Activated CD8-positive, alpha-beta T cell treated with anti-CD3 and anti-CD28 coated beads for 36 hours (primary cell): ENCODE results near the gene MGAT4C. TPM values are rescaled to one million over a fixed set of nuclear protein-coding genes. Genes with fewer than 3 reads are reported as not detected.

Experiments
- ATAC-seq: fragments of 200-7000 bp; cut with Tn5 transposase; one replicate; pipeline ENCODE4 v1.10.0; 2021; ENCODE audit warnings: mild to moderate bottlenecking, moderate library complexity
- CTCF ChIA-PET: fragments of 350-600 bp; sonication (Branson Sonifier 250); formaldehyde crosslinking; loops from one replicate; lab custom pipeline; 2021; ENCODE audit warnings: antibody characterized with exemption; lab: Charles Lee
- POLR2A ChIA-PET: fragments of 350-600 bp; sonication (Branson Sonifier 250); formaldehyde crosslinking; loops from one replicate; lab custom pipeline; 2021; ENCODE audit warnings: antibody characterized with exemption; lab: Charles Lee
- DNase-seq: peaks from one replicate; pipeline ENCODE4 v3.0.0-alpha.2; 2020
- H3K27ac Mint-ChIP-seq: one replicate; pipeline ENCODE4 v1.8.0; 2021; ENCODE audit warnings: mild to moderate bottlenecking, mixed read lengths
- H3K27me3 Mint-ChIP-seq: one replicate; pipeline ENCODE4 v1.8.0; 2021; ENCODE audit warnings: mixed read lengths
- H3K36me3 Mint-ChIP-seq: one replicate; pipeline ENCODE4 v1.8.0; 2021; ENCODE audit warnings: low read depth, mixed read lengths
- H3K4me1 Mint-ChIP-seq: one replicate; pipeline ENCODE4 v1.8.0; 2021; ENCODE audit warnings: low read depth, mixed read lengths
- H3K4me3 Mint-ChIP-seq: one replicate; pipeline ENCODE4 v1.8.0; 2021; ENCODE audit warnings: mild to moderate bottlenecking, moderate library complexity, mixed read lengths
- H3K9me3 Mint-ChIP-seq: one replicate; pipeline ENCODE4 v1.8.0; 2021; ENCODE audit warnings: mixed read lengths
- intact Hi-C: fragments of 100-400 bp; cut with micrococcal nuclease; formaldehyde crosslinking; loops from one replicate; pipeline ENCODE4 v1.10.0; 2022
- total RNA-seq, 2 experiments: library from RNA; stranded (reverse); gene quantifications; one replicate each; pipeline ENCODE4 v1.2.3, GENCODE V29; 2021
- TF ChIP-seq, protein P1 (sequence below): fragments of 200-600 bp; IDR thresholded peaks from one replicate; pipeline ENCODE4 v1.8.0; 2022; ENCODE audit warnings: antibody characterized with exemption, mild to moderate bottlenecking

The MGAT4C gene
- total RNA-seq, 2 experiments from 2014 or later, result not detected

DNA sequence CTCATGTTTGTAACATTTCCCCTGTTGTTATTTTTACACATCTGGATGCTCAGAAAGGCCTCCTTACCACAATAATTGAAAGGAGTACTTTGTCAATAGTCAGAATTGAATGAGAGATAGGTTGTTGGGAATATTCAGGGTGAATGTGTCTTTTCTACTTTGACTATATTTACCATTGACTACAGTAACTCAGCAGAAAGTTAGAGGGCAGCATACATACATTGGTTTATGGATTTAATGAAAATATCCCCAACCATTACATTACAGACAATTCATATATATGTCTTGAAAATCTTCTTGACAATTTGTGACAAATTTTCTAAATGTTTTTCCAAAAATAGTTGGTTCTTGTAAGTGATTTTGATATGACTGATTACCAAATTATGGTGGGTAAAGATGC, 284.4 kb downstream of the MGAT4C start:
- DNase-seq (no peak), ATAC-seq (no peak)
- ChIA-PET CTCF (no interaction called here), POLR2A (no interaction called here)
- H3K9me3 Mint-ChIP-seq, result no peaks in the 10 kb centered on the region
- no peaks in the 10 kb centered on the region for H3K27me3 Mint-ChIP-seq
- no peak overlapping the region for H3K4me3 Mint-ChIP-seq
- intact Hi-C loops, result no loop called here
- no peaks in the 10 kb centered on the region for H3K4me1 Mint-ChIP-seq
- H3K27ac Mint-ChIP-seq, result no peak overlapping the region
- TF ChIP-seq, protein P1, sequence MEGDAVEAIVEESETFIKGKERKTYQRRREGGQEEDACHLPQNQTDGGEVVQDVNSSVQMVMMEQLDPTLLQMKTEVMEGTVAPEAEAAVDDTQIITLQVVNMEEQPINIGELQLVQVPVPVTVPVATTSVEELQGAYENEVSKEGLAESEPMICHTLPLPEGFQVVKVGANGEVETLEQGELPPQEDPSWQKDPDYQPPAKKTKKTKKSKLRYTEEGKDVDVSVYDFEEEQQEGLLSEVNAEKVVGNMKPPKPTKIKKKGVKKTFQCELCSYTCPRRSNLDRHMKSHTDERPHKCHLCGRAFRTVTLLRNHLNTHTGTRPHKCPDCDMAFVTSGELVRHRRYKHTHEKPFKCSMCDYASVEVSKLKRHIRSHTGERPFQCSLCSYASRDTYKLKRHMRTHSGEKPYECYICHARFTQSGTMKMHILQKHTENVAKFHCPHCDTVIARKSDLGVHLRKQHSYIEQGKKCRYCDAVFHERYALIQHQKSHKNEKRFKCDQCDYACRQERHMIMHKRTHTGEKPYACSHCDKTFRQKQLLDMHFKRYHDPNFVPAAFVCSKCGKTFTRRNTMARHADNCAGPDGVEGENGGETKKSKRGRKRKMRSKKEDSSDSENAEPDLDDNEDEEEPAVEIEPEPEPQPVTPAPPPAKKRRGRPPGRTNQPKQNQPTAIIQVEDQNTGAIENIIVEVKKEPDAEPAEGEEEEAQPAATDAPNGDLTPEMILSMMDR, result no peak
- H3K36me3 Mint-ChIP-seq, result no peaks in the 10 kb centered on the region

DNA sequence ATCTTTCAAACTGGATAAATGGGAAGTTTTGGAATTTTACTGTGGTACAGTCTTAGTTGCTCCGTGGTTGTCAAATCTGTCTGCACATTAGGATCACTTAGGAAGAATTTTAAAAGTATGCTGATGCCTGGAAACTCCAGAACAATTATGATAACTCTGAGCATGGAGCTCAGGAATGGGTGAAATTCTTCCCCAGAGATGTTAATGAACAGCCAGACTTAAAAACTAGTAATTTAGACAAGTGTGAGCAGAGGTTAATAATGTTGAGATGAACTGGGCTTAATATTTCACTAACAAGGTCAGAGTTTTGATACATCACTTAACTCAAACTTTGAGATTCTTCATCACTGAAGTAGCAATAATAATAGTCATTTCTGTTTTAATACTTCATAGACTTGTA, 287.6 kb downstream of the MGAT4C start:
- DNase-seq (no peak), ATAC-seq (no peak)
- intact Hi-C loops, result no loop called here
- H3K27me3 Mint-ChIP-seq, result no peaks in the 10 kb centered on the region
- ChIA-PET CTCF (no interaction called here), POLR2A (no interaction called here)
- TF ChIP-seq, protein P1, result no peak
- no peaks in the 10 kb centered on the region for H3K36me3 Mint-ChIP-seq
- no peaks in the 10 kb centered on the region for H3K4me1 Mint-ChIP-seq
- H3K9me3 Mint-ChIP-seq, result no peaks in the 10 kb centered on the region
- H3K4me3 Mint-ChIP-seq, result no peak overlapping the region
- no peak overlapping the region for H3K27ac Mint-ChIP-seq

DNA sequence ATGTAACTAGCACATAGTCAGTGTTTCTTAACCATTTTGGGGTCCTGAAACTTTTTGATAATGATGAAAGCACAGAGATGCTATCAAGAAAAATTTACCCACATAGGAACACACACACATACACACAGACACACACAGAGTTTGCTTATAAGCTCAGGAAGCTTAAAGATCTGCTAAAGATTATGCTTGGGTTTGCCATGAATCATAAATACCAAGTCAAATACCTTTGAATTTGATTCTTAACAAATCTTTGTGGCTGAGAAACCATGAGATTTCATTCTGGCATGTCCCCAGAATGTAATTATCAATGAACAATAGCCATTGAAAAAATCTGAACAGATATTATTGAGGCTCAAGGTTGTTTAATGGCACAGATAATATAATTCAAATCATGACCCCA, 292.9 kb downstream of the MGAT4C start:
- Mint-ChIP-seq H3K27me3 (no peaks in the 10 kb centered on the region), H3K27ac (no peak overlapping the region), H3K4me3 (no peak overlapping the region), H3K36me3 (no peaks in the 10 kb centered on the region), H3K9me3 (no peaks in the 10 kb centered on the region), H3K4me1 (no peaks in the 10 kb centered on the region)
- intact Hi-C loops, result no loop called here
- ChIA-PET POLR2A (no interaction called here), CTCF (no interaction called here)
- no peak for ATAC-seq
- no peak for DNase-seq
- TF ChIP-seq, protein P1, result no peak

DNA sequence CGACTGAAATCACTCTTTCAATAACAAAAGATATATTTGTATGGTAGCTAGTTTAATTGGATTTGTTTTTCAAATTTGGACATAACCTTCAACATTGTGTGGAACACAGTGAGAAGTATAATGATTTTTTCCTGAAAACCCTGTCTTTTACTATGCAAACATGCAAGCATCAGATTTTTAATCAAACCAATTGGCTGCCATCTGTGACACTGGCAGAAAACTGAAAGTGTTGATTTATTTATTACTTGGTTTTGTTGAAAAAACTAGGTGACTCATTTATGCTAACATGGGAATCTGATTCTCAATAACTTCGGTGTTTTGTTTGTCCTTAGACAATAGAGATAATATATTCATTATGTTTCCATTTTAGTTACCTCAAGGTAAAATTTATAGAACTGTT, 300.1 kb downstream of the MGAT4C start:
- Mint-ChIP-seq H3K9me3 (peaks cover 2% of the 10 kb centered on the region), H3K36me3 (no peaks in the 10 kb centered on the region), H3K27me3 (no peaks in the 10 kb centered on the region), H3K4me3 (no peak overlapping the region), H3K27ac (no peak overlapping the region), H3K4me1 (no peaks in the 10 kb centered on the region)
- TF ChIP-seq, protein P1, result no peak
- ATAC-seq, result no peak
- ChIA-PET POLR2A (no interaction called here), CTCF (no interaction called here)
- intact Hi-C loops, result no loop called here
- no peak for DNase-seq

DNA sequence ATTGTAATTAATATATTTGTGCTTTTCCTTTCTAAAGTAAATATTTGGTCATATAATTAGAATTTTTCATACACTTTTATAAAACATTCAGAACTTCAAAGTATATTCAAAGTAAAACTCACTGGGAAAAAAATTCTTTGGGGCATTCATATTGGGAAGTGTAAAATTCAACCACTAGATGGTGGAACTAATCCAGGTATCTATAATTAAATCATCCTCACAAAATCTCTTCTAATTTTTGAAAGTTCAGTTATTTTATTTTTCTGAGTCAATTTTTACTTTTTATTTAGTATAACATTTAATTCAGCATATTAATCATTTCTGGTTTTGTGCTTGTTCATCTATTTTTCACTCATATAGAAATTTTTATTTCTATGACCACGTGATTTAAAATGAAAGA, 301.1 kb downstream of the MGAT4C start:
- TF ChIP-seq, protein P1, result no peak
- CTCF ChIA-PET, result no interaction called here
- no peak for ATAC-seq
- intact Hi-C loops, result no loop called here
- no peak overlapping the region for H3K27ac Mint-ChIP-seq
- H3K9me3 Mint-ChIP-seq, result peaks cover 2% of the 10 kb centered on the region
- no peak for DNase-seq
- POLR2A ChIA-PET, result no interaction called here
- H3K4me3 Mint-ChIP-seq, result no peak overlapping the region
- H3K36me3 Mint-ChIP-seq, result no peaks in the 10 kb centered on the region
- H3K27me3 Mint-ChIP-seq, result no peaks in the 10 kb centered on the region
- no peaks in the 10 kb centered on the region for H3K4me1 Mint-ChIP-seq
